ENCODE results near the gene EIF5B.

DNA sequence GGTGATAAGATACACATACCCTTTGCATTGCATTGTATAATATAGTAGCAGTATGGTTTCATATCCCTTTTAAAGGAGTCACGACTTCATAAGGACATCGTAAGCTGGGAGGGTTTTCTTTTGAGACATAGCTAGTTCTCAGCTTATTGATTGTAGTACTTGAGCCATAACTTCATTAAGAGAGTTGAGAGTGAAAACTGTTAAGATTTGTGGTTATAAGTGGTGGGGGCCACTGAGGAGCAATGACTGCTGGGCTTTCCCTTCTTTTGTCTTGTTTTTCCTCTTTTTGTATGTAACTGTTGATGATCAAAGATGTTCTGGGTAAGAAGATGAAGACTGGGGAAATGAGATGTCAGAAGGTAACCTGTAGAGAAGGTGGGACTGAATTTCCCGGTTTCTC is 11.0 kb downstream of the EIF5B start:
- TF ChIP-seq TAF1 (IDR thresholded peaks at IDR 0.05; ENCODE audit: borderline replicate concordance, insufficient read depth, low read length) (no peak), POLR2AphosphoS5 (IDR thresholded peaks at IDR 0.05; ENCODE audit: low read depth, low read length) (no peak), FOXP2 (optimal IDR thresholded peaks at IDR 0.05; ENCODE audit: borderline replicate concordance, extremely low read depth, extremely low read length, insufficient read depth) (no peak)

Data from PFSK-1 (cell line).